Chondrocyte (in vitro differentiated cells): ENCODE measurements around the gene PNLIP. TPM values are rescaled to one million over a fixed set of nuclear protein-coding genes. Genes with fewer than 3 reads are reported as not detected.
A peak's percentile ranks its signal among the peaks of the same experiment; 100 is the strongest.

Experiments
- DNase-seq: peaks from one replicate; pipeline ENCODE4 v3.0.0; 2021; ENCODE audit warnings: mixed read lengths, low spot score
- H3K27ac Mint-ChIP-seq: one replicate; pipeline ENCODE4 v1.8.0; 2021; ENCODE audit warnings: mild to moderate bottlenecking, moderate library complexity, mixed read lengths; ENCODE audit not compliant: unreplicated experiment
- H3K27me3 Mint-ChIP-seq: 2 replicates; pipeline ENCODE4 v1.8.0; 2021; ENCODE audit warnings: low read depth, mixed read lengths
- H3K36me3 Mint-ChIP-seq: 2 replicates; pipeline ENCODE4 v1.8.0; 2021; ENCODE audit warnings: low read depth, mixed read lengths
- H3K4me1 Mint-ChIP-seq: 2 replicates; pipeline ENCODE4 v1.8.0; 2021; ENCODE audit warnings: low read depth, mild to moderate bottlenecking, mixed read lengths
- H3K4me3 Mint-ChIP-seq: one replicate; pipeline ENCODE4 v1.8.0; 2021; ENCODE audit warnings: mild to moderate bottlenecking, moderate library complexity, mixed read lengths; ENCODE audit not compliant: unreplicated experiment
- H3K9me3 Mint-ChIP-seq: 2 replicates; pipeline ENCODE4 v1.8.0; 2021; ENCODE audit warnings: low read depth, mixed read lengths
- CTCF ChIP-seq: fragments of 200-600 bp; sonication (generic); IDR thresholded peaks from 2 replicates; pipeline ENCODE4 v1.5.0; 2021; ENCODE audit warnings: antibody characterized with exemption, mild to moderate bottlenecking, moderate library complexity
- total RNA-seq: library from RNA; stranded (reverse); gene quantifications from 3 replicates; pipeline ENCODE4 v1.2.1, GENCODE V29; 2021

Gene PNLIP
- total RNA-seq, 1 donor from 2014 or later = not detected

DNA sequence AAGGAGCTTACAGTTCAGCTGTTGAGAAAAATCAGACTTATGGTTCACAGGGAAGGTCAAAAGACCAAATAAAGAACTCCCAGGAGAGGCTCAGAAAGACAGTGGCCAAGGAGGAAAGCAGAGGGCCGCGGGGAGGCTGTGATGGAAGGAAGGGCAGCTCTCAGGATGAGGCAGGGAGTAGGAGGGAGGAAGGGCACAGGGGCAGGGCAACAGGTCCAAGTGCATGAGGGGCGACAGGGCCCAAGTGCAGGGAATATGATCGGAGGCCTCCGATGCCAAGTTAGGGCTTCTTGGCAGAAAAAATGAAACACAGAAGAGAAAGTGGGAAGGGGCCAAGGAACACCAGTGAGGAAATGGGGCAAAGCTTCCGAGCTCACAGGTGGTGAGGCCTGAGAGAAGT, 61.6 kb downstream of the PNLIP start:
- peaks cover 3% of the 10 kb centered on the region for H3K27me3 Mint-ChIP-seq
- no peaks in the 10 kb centered on the region for H3K4me1 Mint-ChIP-seq
- no peak overlapping the region for H3K4me3 Mint-ChIP-seq
- H3K27ac Mint-ChIP-seq = no peak overlapping the region
- TF ChIP-seq CTCF = no peak
- no peak for DNase-seq
- H3K36me3 Mint-ChIP-seq = no peaks in the 10 kb centered on the region
- H3K9me3 Mint-ChIP-seq = no peaks in the 10 kb centered on the region

GRCh38 chr10:116608686-116609594, 63.2 kb downstream of the PNLIP start:
- Mint-ChIP-seq H3K4me1 (no peaks in the 10 kb centered on the region), H3K4me3 (peak overlapping the region; percentile 16), H3K27me3 (peaks cover 3% of the 10 kb centered on the region), H3K27ac (no peak overlapping the region), H3K9me3 (no peaks in the 10 kb centered on the region), H3K36me3 (no peaks in the 10 kb centered on the region)
- no peak for TF ChIP-seq CTCF
- DNase-seq = peak; percentile 88

GRCh38 chr10:116610443-116611152, 64.9 kb downstream of the PNLIP start:
- no peak for TF ChIP-seq CTCF
- H3K27me3 Mint-ChIP-seq = peaks cover 6% of the 10 kb centered on the region
- no peaks in the 10 kb centered on the region for H3K4me1 Mint-ChIP-seq
- H3K36me3 Mint-ChIP-seq = no peaks in the 10 kb centered on the region
- H3K9me3 Mint-ChIP-seq = peaks cover 4% of the 10 kb centered on the region
- no peak overlapping the region for H3K4me3 Mint-ChIP-seq
- DNase-seq = no peak
- H3K27ac Mint-ChIP-seq = no peak overlapping the region

DNA sequence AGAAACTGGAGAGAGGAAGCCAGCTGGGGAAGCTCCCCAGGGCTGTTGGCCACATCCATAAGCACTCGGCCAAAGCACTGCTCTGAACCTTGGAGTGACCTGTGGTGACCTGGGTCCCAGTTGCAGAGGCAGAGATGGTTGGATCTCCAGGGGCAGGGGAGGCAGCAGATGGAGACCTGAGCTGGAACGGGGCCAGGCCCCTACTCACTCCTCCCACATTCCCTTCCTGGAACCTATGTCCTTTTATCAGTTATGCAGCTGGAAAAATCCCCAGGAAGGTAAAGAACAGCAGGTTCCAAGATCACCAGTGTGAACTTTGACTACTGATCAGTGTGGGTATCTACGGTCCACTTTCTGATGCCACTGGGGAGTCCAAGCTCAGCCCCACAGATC, 65.4 kb downstream of the PNLIP start:
- H3K4me1 Mint-ChIP-seq = no peaks in the 10 kb centered on the region
- H3K36me3 Mint-ChIP-seq = no peaks in the 10 kb centered on the region
- TF ChIP-seq CTCF = no peak
- peaks cover 11% of the 10 kb centered on the region for H3K27me3 Mint-ChIP-seq
- no peak for DNase-seq
- no peak overlapping the region for H3K4me3 Mint-ChIP-seq
- peaks cover 4% of the 10 kb centered on the region for H3K9me3 Mint-ChIP-seq
- H3K27ac Mint-ChIP-seq = no peak overlapping the region

- Mint-ChIP-seq H3K27ac (no peak overlapping the region), H3K36me3 (no peaks in the 10 kb centered on the region)
Observed at GRCh38 chr10:116612107-116612769, 66.5 kb downstream of the PNLIP start.

More at GRCh38 chr10:116612107-116612769, 66.5 kb downstream of the PNLIP start:
- Mint-ChIP-seq H3K4me3 (no peak overlapping the region), H3K27me3 (peaks cover 13% of the 10 kb centered on the region), H3K4me1 (no peaks in the 10 kb centered on the region), H3K9me3 (peaks cover 4% of the 10 kb centered on the region)
- DNase-seq = no peak
- no peak for TF ChIP-seq CTCF
